Measurements from ENCODE around the gene GALM.

GRCh38 chr2:38708900-38709566 lies 43.1 kb downstream of the GALM start:
- TF ChIP-seq CTCF (IDR thresholded peaks at IDR 0.05; ENCODE audit: poor library complexity) (no peak), EZH2 (IDR thresholded peaks at IDR 0.05; ENCODE audit: borderline replicate concordance) (no peak)

All from hepatocyte (in vitro differentiated cells).